Measurements from ENCODE around the gene MUC22.
"Not testable (repeated sequence)": the region's sequence is repeated elsewhere in the genome, so short reads cannot be mapped to it uniquely, and the experiment has no call there.

GRCh38 chr6:31067891-31068668 is 57.8 kb downstream of the MUC22 start:
- TF ChIP-seq CTCF, POLR2A (IDR thresholded peaks at IDR 0.05): not testable (repeated sequence)
